IMR-90 (cell line): ENCODE measurements around the gene FITM2. TPM values are rescaled to one million over a fixed set of nuclear protein-coding genes. Genes with fewer than 3 reads are reported as not detected.

Experiments used
- ATAC-seq: fragments of 200-7000 bp; cut with Tn5 transposase; 2 replicates; pipeline ENCODE4 v1.9.1; 2020; ENCODE audit warnings: low read depth, mild to moderate bottlenecking, moderate library complexity
- BruUV-seq: library from RNA; stranded (reverse); fragments of 400-500 nt; replicated peaks from 2 replicates; lab custom pipeline; 2021; lab: Mats Ljungman, UMichigan
- CTCF ChIA-PET: fragments of 300-600 bp; formaldehyde crosslinking; extraction: SDS; loops from one replicate; lab custom pipeline; 2021; ENCODE audit warnings: antibody characterized with exemption; lab: Yijun Ruan, JAX
- POLR2A ChIA-PET: fragments of 300-600 bp; sonication (Branson Sonifier 250); formaldehyde crosslinking; loops from one replicate; lab custom pipeline; 2022; ENCODE audit warnings: antibody characterized with exemption; ENCODE audit not compliant: unreplicated experiment; lab: Charles Lee
- DNase-seq: peaks from one replicate; pipeline ENCODE4 v3.0.0; 2013
- H2AFZ ChIP-seq: replicated peaks from 2 replicates; pipeline ENCODE3; 2013; ENCODE audit warnings: low read length, mild to moderate bottlenecking; ENCODE audit not compliant: poor library complexity
- H2AK5ac ChIP-seq: 2 replicates; pipeline ENCODE4 v1.6.1; 2013; ENCODE audit warnings: low read depth, low read length, inconsistent platforms
- H2AK9ac ChIP-seq: replicated peaks from 2 replicates; pipeline ENCODE3; 2013; ENCODE audit warnings: mild to moderate bottlenecking, low read depth, low read length, moderate library complexity; ENCODE audit not compliant: poor library complexity
- H2BK120ac ChIP-seq: 2 replicates; pipeline ENCODE4 v1.6.1; 2013; ENCODE audit warnings: low read depth, low read length, inconsistent platforms
- H2BK15ac ChIP-seq: 3 replicates; pipeline ENCODE4 v1.6.1; 2013; ENCODE audit warnings: low read depth, low read length, inconsistent platforms
- H2BK20ac ChIP-seq: 2 replicates; pipeline ENCODE4 v1.6.1; 2013; ENCODE audit warnings: low read depth, mild to moderate bottlenecking, inconsistent platforms, low read length, moderate library complexity
- H2BK5ac ChIP-seq: 2 replicates; pipeline ENCODE4 v1.6.1; 2013; ENCODE audit warnings: mild to moderate bottlenecking, low read depth, low read length, inconsistent platforms; ENCODE audit not compliant: poor library complexity, severe bottlenecking
- H3K14ac ChIP-seq: replicated peaks from 2 replicates; pipeline ENCODE4 v1.6.1; 2013; ENCODE audit warnings: low read depth, low read length, inconsistent platforms
- H3K18ac ChIP-seq: 2 replicates; pipeline ENCODE4 v1.6.1; 2013; ENCODE audit warnings: low read depth, low read length, control low read depth
- H3K23ac ChIP-seq: 2 replicates; pipeline ENCODE4 v1.6.1; 2013; ENCODE audit warnings: low read depth, low read length, inconsistent platforms
- H3K27ac ChIP-seq: 2 replicates; pipeline ENCODE4 v1.5.1; 2013; ENCODE audit warnings: mild to moderate bottlenecking, control low read depth, low read length; ENCODE audit not compliant: insufficient read depth
- H3K27me3 ChIP-seq: 2 replicates; pipeline ENCODE4 v1.6.1; 2013; ENCODE audit warnings: low read length; ENCODE audit not compliant: control insufficient read depth, insufficient read depth
- H3K36me3 ChIP-seq: 2 replicates; pipeline ENCODE4 v1.6.1; 2013; ENCODE audit warnings: low read length, mixed read lengths; ENCODE audit not compliant: control insufficient read depth, insufficient read depth
- H3K4ac ChIP-seq: 2 replicates; pipeline ENCODE4 v1.6.1; 2013; ENCODE audit warnings: low read depth, low read length, inconsistent platforms
- H3K4me1 ChIP-seq: 2 replicates; pipeline ENCODE4 v1.6.1; 2013; ENCODE audit warnings: low read length, mixed read lengths; ENCODE audit not compliant: control insufficient read depth, insufficient read depth
- H3K4me2 ChIP-seq: 2 replicates; pipeline ENCODE4 v1.6.1; 2013; ENCODE audit warnings: low read depth, mild to moderate bottlenecking, control low read depth, low read length, moderate library complexity
- H3K4me3 ChIP-seq: 2 replicates; pipeline ENCODE4 v1.5.1; 2013; ENCODE audit warnings: low read depth, mild to moderate bottlenecking, control low read depth, low read length, moderate library complexity; ENCODE audit not compliant: insufficient read depth
- H3K56ac ChIP-seq: 2 replicates; pipeline ENCODE4 v1.6.1; 2013; ENCODE audit warnings: low read length, inconsistent platforms; ENCODE audit not compliant: insufficient read depth; ENCODE audit errors: extremely low read depth
- H3K79me1 ChIP-seq, 2 experiments: 2 replicates each; pipeline ENCODE4 v1.6.1; 2013; ENCODE audit warnings: low read length in 2 of 2, inconsistent platforms in 1 of 2, low read depth in 1 of 2
- H3K9ac ChIP-seq: 2 replicates; pipeline ENCODE4 v1.6.1; 2013; ENCODE audit warnings: low read depth, low read length, control low read depth
- H3K9me1 ChIP-seq: 2 replicates; pipeline ENCODE4 v1.6.1; 2013; ENCODE audit warnings: low read length, inconsistent platforms; ENCODE audit not compliant: insufficient read depth
- H3K9me3 ChIP-seq: 2 replicates; pipeline ENCODE4 v1.6.1; 2013; ENCODE audit warnings: low read length; ENCODE audit not compliant: control insufficient read depth, insufficient read depth
- H4K20me1 ChIP-seq: 2 replicates; pipeline ENCODE4 v1.6.1; 2013; ENCODE audit warnings: low read length, inconsistent platforms; ENCODE audit not compliant: insufficient read depth
- H4K5ac ChIP-seq: 2 replicates; pipeline ENCODE4 v1.6.1; 2013; ENCODE audit warnings: mild to moderate bottlenecking, low read depth, low read length, control low read depth
- H4K8ac ChIP-seq, 2 experiments: 2 replicates each; pipeline ENCODE4 v1.6.1; 2013; ENCODE audit warnings: low read depth in 2 of 2, low read length in 2 of 2, control low read depth in 1 of 2, inconsistent platforms in 1 of 2
- H4K91ac ChIP-seq: 2 replicates; pipeline ENCODE4 v1.6.1; 2013; ENCODE audit warnings: low read depth, low read length, inconsistent platforms; ENCODE audit not compliant: insufficient read depth
- BHLHE40 ChIP-seq: fragments of 150-350 bp; IDR thresholded peaks from 2 replicates; pipeline ENCODE4 v1.6.1; 2016; ENCODE audit warnings: mild to moderate bottlenecking, low read depth, low read length
- CEBPB ChIP-seq: IDR thresholded peaks from 2 replicates; pipeline ENCODE4 v1.6.1; 2012; ENCODE audit warnings: low read depth, low read length, improper control_type of control experiment
- FOS ChIP-seq: fragments of 150-350 bp; IDR thresholded peaks from 2 replicates; pipeline ENCODE4 v1.6.1; 2016; ENCODE audit warnings: low read depth, low read length
- WGBS, 2 experiments: methylation state at CpG; one replicate each; pipeline versions ENCODE4 v1.1.5 to v1.1.7; 2013; ENCODE audit warnings: missing lambda C conversion rate in 2 of 2; ENCODE audit not compliant: insufficient read length in 1 of 2; ENCODE audit errors: extremely low coverage in 2 of 2; 5-methylcytosine and 5-hydroxymethylcytosine counted together
- dilution Hi-C: fragments of 300-500 bp; cut with HindIII; formaldehyde crosslinking; loops from one replicate; pipeline ENCODE4 v1.14.3; 2018; ENCODE audit warnings: low sequenced_read_pairs; ENCODE audit not compliant: unreplicated experiment
- in situ Hi-C: fragments of 300-500 bp; cut with MboI; formaldehyde crosslinking; loops from 3 replicates; pipeline ENCODE4 v1.14.3; 2019; ENCODE audit warnings: low sequenced_read_pairs, inconsistent platforms, mixed read lengths
- intact Hi-C: fragments of 100-400 bp; cut with micrococcal nuclease; formaldehyde crosslinking; loops from 2 replicates; pipeline ENCODE4 v1.10.0; 2022
- polyA plus RNA-seq, 3 experiments: library from polyadenylated mRNA; depleted of rRNA; stranded (reverse); fragments of >200 nt; gene quantifications; 2 replicates each; pipeline ENCODE4 v1.2.3, GENCODE V29; 2012; ENCODE audit warnings: low replicate concordance in 1 of 3
- total RNA-seq: library from RNA; depleted of rRNA; stranded (reverse); fragments of >200 nt; gene quantifications from 2 replicates; pipeline ENCODE4 v1.2.3, GENCODE V29; 2012

Gene FITM2
- total and polyA plus RNA-seq, 2 of the 4 experiments (the other 2 are of a cell fraction) = 3.4 to 6.5 TPM

- H4K20me1 ChIP-seq = no peaks in the 10 kb centered on the region
- no peaks in the 10 kb centered on the region for H3K9me1 ChIP-seq
- H2AK5ac ChIP-seq = no peak overlapping the region
- H3K27ac ChIP-seq = no peak overlapping the region
- no peaks in the 10 kb centered on the region for H3K79me1 ChIP-seq
- no peak overlapping the region for H2AK9ac ChIP-seq
- DNase-seq (no peak), ATAC-seq (no peak; the same call in 1 of the 2 replicates)
- no peak overlapping the region for H3K9ac ChIP-seq
- POLR2A ChIA-PET = no interaction called here
- no peak overlapping the region for H2BK20ac ChIP-seq
- peaks cover 3% of the 10 kb centered on the region for H3K27me3 ChIP-seq
- H3K4me1 ChIP-seq = no peaks in the 10 kb centered on the region
- H3K23ac ChIP-seq = no peak overlapping the region
- CTCF ChIA-PET = no interaction called here
- H4K8ac ChIP-seq = no peak overlapping the region
- TF ChIP-seq FOS (no peak), CEBPB (no peak), BHLHE40 (no peak)
- H3K36me3 ChIP-seq = no peaks in the 10 kb centered on the region
- no peak overlapping the region for H4K91ac ChIP-seq
- H4K5ac ChIP-seq = no peak overlapping the region
- H3K4ac ChIP-seq = no peak overlapping the region
- in situ Hi-C loops (no loop called here), dilution Hi-C loops (no loop called here), intact Hi-C loops (no loop called here)
- WGBS, 2 experiments = 10% methylated on average over 19 of the region's 50 CpGs; no CpG with 5 or more reads in 1 of the 2 experiments
- H2BK120ac ChIP-seq = no peak overlapping the region
- no peak overlapping the region for H3K4me2 ChIP-seq
- H3K9me3 ChIP-seq = no peaks in the 10 kb centered on the region
- no peak overlapping the region for H3K4me3 ChIP-seq
- peak overlapping the region; percentile 65 for H2AFZ ChIP-seq
- H2BK5ac ChIP-seq = no peak overlapping the region
- no peak overlapping the region for H3K14ac ChIP-seq
- no peak overlapping the region for H3K56ac ChIP-seq
- H2BK15ac ChIP-seq = no peak overlapping the region
- H3K18ac ChIP-seq = no peak overlapping the region
- no TSS peak for BruUV-seq
Observed at GRCh38 chr20:44326391-44327159, 15.6 kb upstream of the FITM2 start.
